ENCODE data around the gene TM6SF1. TPM values are rescaled to one million over a fixed set of nuclear protein-coding genes. Genes with fewer than 3 reads are reported as not detected.
"Not testable (repeated sequence)": the region's sequence is repeated elsewhere in the genome, so short reads cannot be mapped to it uniquely, and the experiment has no call there.

The TM6SF1 gene
- polyA plus RNA-seq, 1 donor (not counting 4 experiments of a cell fraction or from before 2014, with no cell fraction given): 0.05 TPM

- H3K36me3 ChIP-seq (ENCODE audit: control insufficient read depth in 2 of 2, extremely low read depth in 1 of 2, insufficient read depth in 2 of 2, low read length in 2 of 2); H3K27ac ChIP-seq (ENCODE audit: control insufficient read depth, insufficient read depth, low read length); H3K9me1 ChIP-seq (ENCODE audit: control insufficient read depth, extremely low read depth, insufficient read depth, low read length); H3K9me3 ChIP-seq (ENCODE audit: control insufficient read depth, low read depth, low read length); FAIRE-seq; H3K27me3 ChIP-seq (ENCODE audit: control insufficient read depth, extremely low read depth, insufficient read depth, low read length); H3K4me3 ChIP-seq (ENCODE audit: control insufficient read depth in 2 of 3, extremely low read depth in 1 of 3, insufficient read depth in 2 of 3, low read depth in 1 of 3, low read length in 3 of 3); dilution Hi-C loops (cut with MboI; ENCODE audit: extremely low pct_ligation_motif_present, low sequenced_read_pairs); H3K9ac ChIP-seq (ENCODE audit: control insufficient read depth, extremely low read depth, insufficient read depth, low read length); H3K4me1 ChIP-seq (ENCODE audit: control insufficient read depth, extremely low read depth, insufficient read depth, low read length); H4K20me1 ChIP-seq (ENCODE audit: control insufficient read depth, extremely low read depth, insufficient read depth, low read length); H2AFZ ChIP-seq (ENCODE audit: control insufficient read depth, low read length); H3K79me2 ChIP-seq (ENCODE audit: control insufficient read depth, insufficient read depth, low read length); H3K4me2 ChIP-seq (ENCODE audit: control insufficient read depth, extremely low read depth, insufficient read depth, low read depth, low read length); DNase-seq (ENCODE audit: low read depth, low spot score): not testable (repeated sequence)
Measured at GRCh38 chr15:83085864-83086552, 21.4 kb upstream of the TM6SF1 start.

- TF ChIP-seq EZH2 (IDR thresholded peaks at IDR 0.05; ENCODE audit: low read length) (no peak), CTCF (optimal IDR thresholded peaks at IDR 0.05 in 1 of 3, IDR thresholded peaks at IDR 0.05 in 1 of 3, conservative IDR thresholded peaks at IDR 0.05 in 1 of 3; ENCODE audit: extremely low read depth in 1 of 3, insufficient read depth in 2 of 3, low read length in 3 of 3) (no peak)
- Histone ChIP-seq H3K27me3 (ENCODE audit: control insufficient read depth, extremely low read depth, insufficient read depth, low read length) (no peaks in the 10 kb centered on the region), H2AFZ (ENCODE audit: control insufficient read depth, low read length) (no peak overlapping the region), H4K20me1 (ENCODE audit: control insufficient read depth, extremely low read depth, insufficient read depth, low read length) (no peaks in the 10 kb centered on the region), H3K4me3 (ENCODE audit: control insufficient read depth in 2 of 3, extremely low read depth in 1 of 3, insufficient read depth in 2 of 3, low read depth in 1 of 3, low read length in 3 of 3) (no peak overlapping the region), H3K9me1 (ENCODE audit: control insufficient read depth, extremely low read depth, insufficient read depth, low read length) (no peaks in the 10 kb centered on the region), H3K79me2 (ENCODE audit: control insufficient read depth, insufficient read depth, low read length) (no peaks in the 10 kb centered on the region), H3K4me1 (ENCODE audit: control insufficient read depth, extremely low read depth, insufficient read depth, low read length) (peaks cover 6% of the 10 kb centered on the region), H3K9me3 (ENCODE audit: control insufficient read depth, low read depth, low read length) (no peaks in the 10 kb centered on the region), H3K4me2 (ENCODE audit: control insufficient read depth, extremely low read depth, insufficient read depth, low read depth, low read length) (no peak overlapping the region), H3K36me3 (ENCODE audit: control insufficient read depth in 2 of 2, extremely low read depth in 1 of 2, insufficient read depth in 2 of 2, low read length in 2 of 2) (no peaks in the 10 kb centered on the region), H3K9ac (ENCODE audit: control insufficient read depth, extremely low read depth, insufficient read depth, low read length) (no peak overlapping the region), H3K27ac (ENCODE audit: control insufficient read depth, insufficient read depth, low read length) (no peak overlapping the region)
- dilution Hi-C loops (cut with MboI; ENCODE audit: extremely low pct_ligation_motif_present, low sequenced_read_pairs): no loop called here
- FAIRE-seq (no peak), DNase-seq (ENCODE audit: low read depth, low spot score) (no peak)
Measured at GRCh38 chr15:83087576-83087975, 19.9 kb upstream of the TM6SF1 start.

DNA sequence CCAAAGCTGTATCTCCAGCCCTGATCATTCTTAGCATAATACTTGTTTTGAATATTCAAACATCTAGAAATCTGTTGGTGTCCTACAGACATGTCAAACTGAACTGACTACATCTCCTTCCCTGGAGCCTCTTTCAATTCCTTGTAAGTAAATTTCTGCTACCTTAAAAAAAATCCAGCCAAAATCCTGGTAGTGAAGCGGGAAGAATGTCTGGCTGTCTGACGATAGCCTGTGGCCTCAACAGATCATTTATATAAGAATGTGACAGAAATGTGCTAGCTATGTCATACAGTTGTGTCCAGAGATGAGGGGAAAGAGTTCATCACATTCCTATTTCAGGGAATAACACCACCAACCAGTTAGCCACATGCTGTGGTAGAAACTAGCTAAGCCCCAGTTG is 18.6 kb upstream of the TM6SF1 start:
- Histone ChIP-seq H3K4me3 (ENCODE audit: control insufficient read depth in 2 of 3, extremely low read depth in 1 of 3, insufficient read depth in 2 of 3, low read depth in 1 of 3, low read length in 3 of 3) (no peak overlapping the region), H2AFZ (ENCODE audit: control insufficient read depth, low read length) (no peak overlapping the region), H3K9me3 (ENCODE audit: control insufficient read depth, low read depth, low read length) (no peaks in the 10 kb centered on the region), H3K36me3 (ENCODE audit: control insufficient read depth in 2 of 2, extremely low read depth in 1 of 2, insufficient read depth in 2 of 2, low read length in 2 of 2) (no peaks in the 10 kb centered on the region), H3K9ac (ENCODE audit: control insufficient read depth, extremely low read depth, insufficient read depth, low read length) (no peak overlapping the region), H3K27me3 (ENCODE audit: control insufficient read depth, extremely low read depth, insufficient read depth, low read length) (no peaks in the 10 kb centered on the region), H4K20me1 (ENCODE audit: control insufficient read depth, extremely low read depth, insufficient read depth, low read length) (no peaks in the 10 kb centered on the region), H3K4me1 (ENCODE audit: control insufficient read depth, extremely low read depth, insufficient read depth, low read length) (peaks cover 7% of the 10 kb centered on the region), H3K4me2 (ENCODE audit: control insufficient read depth, extremely low read depth, insufficient read depth, low read depth, low read length) (no peak overlapping the region), H3K79me2 (ENCODE audit: control insufficient read depth, insufficient read depth, low read length) (no peaks in the 10 kb centered on the region), H3K9me1 (ENCODE audit: control insufficient read depth, extremely low read depth, insufficient read depth, low read length) (no peaks in the 10 kb centered on the region), H3K27ac (ENCODE audit: control insufficient read depth, insufficient read depth, low read length) (no peak overlapping the region)
- dilution Hi-C loops (cut with MboI; ENCODE audit: extremely low pct_ligation_motif_present, low sequenced_read_pairs): no loop called here
- no peak for FAIRE-seq
- DNase-seq (ENCODE audit: low read depth, low spot score): no peak
- TF ChIP-seq EZH2 (IDR thresholded peaks at IDR 0.05; ENCODE audit: low read length) (no peak), CTCF (optimal IDR thresholded peaks at IDR 0.05 in 1 of 3, IDR thresholded peaks at IDR 0.05 in 1 of 3, conservative IDR thresholded peaks at IDR 0.05 in 1 of 3; ENCODE audit: extremely low read depth in 1 of 3, insufficient read depth in 2 of 3, low read length in 3 of 3) (no peak)
